Measurements from ENCODE around the gene TEX9.
"Not testable (repeated sequence)": the region's sequence is repeated elsewhere in the genome, so short reads cannot be mapped to it uniquely, and the experiment has no call there.

Gene TEX9

GRCh38 chr15:56371495-56372147 is 6.4 kb downstream of the TEX9 start:
- Mint-ChIP-seq H3K9me3 (no peaks in the 10 kb centered on the region), H3K27me3 (peaks cover 64% of the 10 kb centered on the region), H3K36me3 (ENCODE audit: insufficient read depth) (no peaks in the 10 kb centered on the region), H3K4me3 (no peak overlapping the region), H3K27ac (ENCODE audit: low read depth) (no peak overlapping the region), H3K4me1 (no peaks in the 10 kb centered on the region)
- no peak for DNase-seq (ENCODE audit: low spot score in 2 of 2)
- ATAC-seq (replicated peaks; ENCODE audit: extremely low read depth, poor library complexity, severe bottlenecking) = no peak

GRCh38 chr15:56374693-56375092 is 9.5 kb downstream of the TEX9 start:
- ATAC-seq (replicated peaks; ENCODE audit: extremely low read depth, poor library complexity, severe bottlenecking); H3K27ac Mint-ChIP-seq (ENCODE audit: low read depth); H3K9me3 Mint-ChIP-seq: not testable (repeated sequence)

GRCh38 chr15:56377822-56378221 is 12.6 kb downstream of the TEX9 start:
- H3K9me3 Mint-ChIP-seq = peaks cover 14% of the 10 kb centered on the region
- not testable (repeated sequence) for H3K4me3 Mint-ChIP-seq; H3K27ac Mint-ChIP-seq (ENCODE audit: low read depth); ATAC-seq (replicated peaks; ENCODE audit: extremely low read depth, poor library complexity, severe bottlenecking); DNase-seq (ENCODE audit: low spot score in 2 of 2); H3K36me3 Mint-ChIP-seq (ENCODE audit: insufficient read depth); H3K4me1 Mint-ChIP-seq
- H3K27me3 Mint-ChIP-seq = peaks cover 71% of the 10 kb centered on the region

More at GRCh38 chr15:56374693-56375092, 9.5 kb downstream of the TEX9 start:
- DNase-seq (ENCODE audit: low spot score in 2 of 2); H3K4me3 Mint-ChIP-seq; H3K36me3 Mint-ChIP-seq (ENCODE audit: insufficient read depth); H3K4me1 Mint-ChIP-seq: not testable (repeated sequence)
- H3K27me3 Mint-ChIP-seq = peaks cover 72% of the 10 kb centered on the region

GRCh38 chr15:56383010-56383409 is 17.8 kb downstream of the TEX9 start:
- H3K36me3 Mint-ChIP-seq (ENCODE audit: insufficient read depth) = no peaks in the 10 kb centered on the region
- ATAC-seq (replicated peaks; ENCODE audit: extremely low read depth, poor library complexity, severe bottlenecking) (no peak), DNase-seq (ENCODE audit: low spot score in 2 of 2) (no peak)
- no peak overlapping the region for H3K27ac Mint-ChIP-seq (ENCODE audit: low read depth)
- no peaks in the 10 kb centered on the region for H3K4me1 Mint-ChIP-seq
- H3K4me3 Mint-ChIP-seq = no peak overlapping the region
- peaks cover 72% of the 10 kb centered on the region for H3K27me3 Mint-ChIP-seq
- peaks cover 14% of the 10 kb centered on the region for H3K9me3 Mint-ChIP-seq

GRCh38 chr15:56385908-56386307 is 20.7 kb downstream of the TEX9 start:
- no peaks in the 10 kb centered on the region for H3K36me3 Mint-ChIP-seq (ENCODE audit: insufficient read depth)
- ATAC-seq (replicated peaks; ENCODE audit: extremely low read depth, poor library complexity, severe bottlenecking) (no peak), DNase-seq (ENCODE audit: low spot score in 2 of 2) (no peak)
- peaks cover 43% of the 10 kb centered on the region for H3K27me3 Mint-ChIP-seq
- no peak overlapping the region for H3K27ac Mint-ChIP-seq (ENCODE audit: low read depth)
- no peak overlapping the region for H3K4me3 Mint-ChIP-seq
- no peaks in the 10 kb centered on the region for H3K4me1 Mint-ChIP-seq
- H3K9me3 Mint-ChIP-seq = peaks cover 3% of the 10 kb centered on the region

- peaks cover under 1% of the 10 kb centered on the region for H3K27me3 Mint-ChIP-seq
- H3K27ac Mint-ChIP-seq (ENCODE audit: low read depth) = no peak overlapping the region
- no peak for DNase-seq (ENCODE audit: low spot score in 2 of 2)
- H3K4me1 Mint-ChIP-seq = no peaks in the 10 kb centered on the region
- H3K36me3 Mint-ChIP-seq (ENCODE audit: insufficient read depth) = no peaks in the 10 kb centered on the region
- H3K4me3 Mint-ChIP-seq = no peak overlapping the region
- ATAC-seq (replicated peaks; ENCODE audit: extremely low read depth, poor library complexity, severe bottlenecking) = no peak
- H3K9me3 Mint-ChIP-seq = no peaks in the 10 kb centered on the region
Observed at GRCh38 chr15:56390739-56391267, 25.6 kb downstream of the TEX9 start.

GRCh38 chr15:56393277-56393676 is 28.1 kb downstream of the TEX9 start:
- no peaks in the 10 kb centered on the region for H3K27me3 Mint-ChIP-seq
- DNase-seq (ENCODE audit: low spot score in 2 of 2) (no peak), ATAC-seq (replicated peaks; ENCODE audit: extremely low read depth, poor library complexity, severe bottlenecking) (no peak)
- H3K9me3 Mint-ChIP-seq = no peaks in the 10 kb centered on the region
- no peak overlapping the region for H3K4me3 Mint-ChIP-seq
- no peak overlapping the region for H3K27ac Mint-ChIP-seq (ENCODE audit: low read depth)
- no peaks in the 10 kb centered on the region for H3K36me3 Mint-ChIP-seq (ENCODE audit: insufficient read depth)
- no peaks in the 10 kb centered on the region for H3K4me1 Mint-ChIP-seq

GRCh38 chr15:56394909-56395308 is 29.7 kb downstream of the TEX9 start:
- Mint-ChIP-seq H3K27me3 (peaks cover 2% of the 10 kb centered on the region), H3K27ac (ENCODE audit: low read depth) (no peak overlapping the region), H3K4me3 (no peak overlapping the region), H3K4me1 (no peaks in the 10 kb centered on the region), H3K36me3 (ENCODE audit: insufficient read depth) (no peaks in the 10 kb centered on the region), H3K9me3 (peaks cover under 1% of the 10 kb centered on the region)
- ATAC-seq (replicated peaks; ENCODE audit: extremely low read depth, poor library complexity, severe bottlenecking) (no peak), DNase-seq (ENCODE audit: low spot score in 2 of 2) (no peak)

GRCh38 chr15:56397325-56397724 is 32.1 kb downstream of the TEX9 start:
- not testable (repeated sequence) for H3K4me1 Mint-ChIP-seq; DNase-seq (ENCODE audit: low spot score in 2 of 2); H3K36me3 Mint-ChIP-seq (ENCODE audit: insufficient read depth); H3K4me3 Mint-ChIP-seq; ATAC-seq (replicated peaks; ENCODE audit: extremely low read depth, poor library complexity, severe bottlenecking); H3K27ac Mint-ChIP-seq (ENCODE audit: low read depth); H3K9me3 Mint-ChIP-seq
- H3K27me3 Mint-ChIP-seq = peaks cover 26% of the 10 kb centered on the region

GRCh38 chr15:56399209-56399608 is 34.0 kb downstream of the TEX9 start:
- H3K36me3 Mint-ChIP-seq (ENCODE audit: insufficient read depth); H3K4me3 Mint-ChIP-seq; ATAC-seq (replicated peaks; ENCODE audit: extremely low read depth, poor library complexity, severe bottlenecking); H3K4me1 Mint-ChIP-seq; DNase-seq (ENCODE audit: low spot score in 2 of 2); H3K27ac Mint-ChIP-seq (ENCODE audit: low read depth); H3K9me3 Mint-ChIP-seq: not testable (repeated sequence)
- H3K27me3 Mint-ChIP-seq = peaks cover 29% of the 10 kb centered on the region

GRCh38 chr15:56410721-56411120 is 45.5 kb downstream of the TEX9 start:
- no peak overlapping the region for H3K27ac Mint-ChIP-seq (ENCODE audit: low read depth)

GRCh38 chr15:56411122-56411749 is 46.0 kb downstream of the TEX9 start:
- H3K4me3 Mint-ChIP-seq = no peak overlapping the region
- no peaks in the 10 kb centered on the region for H3K36me3 Mint-ChIP-seq (ENCODE audit: insufficient read depth)
- H3K4me1 Mint-ChIP-seq = no peaks in the 10 kb centered on the region
- H3K9me3 Mint-ChIP-seq = no peaks in the 10 kb centered on the region
- peaks cover 2% of the 10 kb centered on the region for H3K27me3 Mint-ChIP-seq
- H3K27ac Mint-ChIP-seq (ENCODE audit: low read depth) = no peak overlapping the region
- ATAC-seq (replicated peaks; ENCODE audit: extremely low read depth, poor library complexity, severe bottlenecking) (no peak), DNase-seq (ENCODE audit: low spot score in 2 of 2) (no peak)

More at GRCh38 chr15:56410721-56411120, 45.5 kb downstream of the TEX9 start:
- DNase-seq (ENCODE audit: low spot score in 2 of 2) = no peak
- no peaks in the 10 kb centered on the region for H3K4me1 Mint-ChIP-seq
- H3K9me3 Mint-ChIP-seq = no peaks in the 10 kb centered on the region
- H3K27me3 Mint-ChIP-seq = no peaks in the 10 kb centered on the region
- no peak overlapping the region for H3K4me3 Mint-ChIP-seq
- ATAC-seq (replicated peaks; ENCODE audit: extremely low read depth, poor library complexity, severe bottlenecking) = no peak
- no peaks in the 10 kb centered on the region for H3K36me3 Mint-ChIP-seq (ENCODE audit: insufficient read depth)

GRCh38 chr15:56413114-56413733 is 48.0 kb downstream of the TEX9 start:
- not testable (repeated sequence) for H3K27ac Mint-ChIP-seq (ENCODE audit: low read depth); ATAC-seq (replicated peaks; ENCODE audit: extremely low read depth, poor library complexity, severe bottlenecking); H3K36me3 Mint-ChIP-seq (ENCODE audit: insufficient read depth); DNase-seq (ENCODE audit: low spot score in 2 of 2); H3K4me3 Mint-ChIP-seq; H3K9me3 Mint-ChIP-seq; H3K4me1 Mint-ChIP-seq
- peaks cover 22% of the 10 kb centered on the region for H3K27me3 Mint-ChIP-seq
